ENCODE data around the gene BTBD16.

BTBD16 gene

DNA sequence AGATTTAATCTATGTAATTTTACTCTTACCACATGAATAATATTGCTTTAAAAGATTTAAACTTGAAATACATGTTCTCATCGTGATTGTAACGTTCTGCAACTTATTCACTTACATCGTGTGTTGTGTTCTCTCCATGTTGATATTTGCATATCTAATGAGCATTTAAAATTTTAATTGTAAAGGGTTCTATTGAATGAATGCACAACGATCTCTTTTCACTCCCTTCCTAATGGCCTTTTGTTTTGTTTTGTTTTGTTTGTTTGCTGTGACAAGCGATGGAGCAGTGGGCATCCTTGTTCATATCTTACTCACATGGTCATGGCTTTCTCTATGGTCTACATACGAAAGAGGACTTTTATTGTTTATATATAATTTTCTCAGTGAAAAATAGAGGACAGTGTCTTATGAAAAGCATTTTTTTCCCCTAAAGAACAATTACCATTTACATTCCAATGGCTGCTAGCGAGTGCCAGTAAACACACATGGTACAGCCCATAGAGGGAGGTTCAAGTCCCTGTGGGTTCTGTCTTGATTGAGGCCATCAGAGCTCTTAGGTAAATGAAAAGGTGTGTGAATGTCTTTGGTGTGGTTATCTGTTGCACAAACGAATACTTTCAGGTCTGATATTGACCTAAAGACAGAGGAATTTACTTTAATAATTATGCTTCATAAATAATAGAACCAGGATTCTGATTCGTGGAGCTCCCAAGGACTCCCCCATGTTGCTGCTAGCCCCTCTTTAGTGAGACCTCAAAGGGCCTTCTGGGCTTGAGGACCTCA is 32.4 kb downstream of the BTBD16 start:
- H3K4me1 Mint-ChIP-seq (ENCODE audit: low read depth): peaks cover 7% of the 10 kb centered on the region
- H3K27ac Mint-ChIP-seq: peak overlapping the region; percentile 3

GRCh38 chr10:122304054-122304579 is 33.0 kb downstream of the BTBD16 start:
- H3K4me1 Mint-ChIP-seq (ENCODE audit: low read depth): peaks cover 7% of the 10 kb centered on the region
- no peaks in the 10 kb centered on the region for H3K9me3 Mint-ChIP-seq
- no peaks in the 10 kb centered on the region for H3K27me3 Mint-ChIP-seq
- no peaks in the 10 kb centered on the region for H3K36me3 Mint-ChIP-seq (ENCODE audit: low read depth)
- no peak overlapping the region for H3K4me3 Mint-ChIP-seq
- H3K27ac Mint-ChIP-seq: no peak overlapping the region

More for the DNA sequence above, 32.4 kb downstream of the BTBD16 start:
- H3K27me3 Mint-ChIP-seq: no peaks in the 10 kb centered on the region
- H3K36me3 Mint-ChIP-seq (ENCODE audit: low read depth): no peaks in the 10 kb centered on the region
- no peak overlapping the region for H3K4me3 Mint-ChIP-seq
- H3K9me3 Mint-ChIP-seq: no peaks in the 10 kb centered on the region

DNA sequence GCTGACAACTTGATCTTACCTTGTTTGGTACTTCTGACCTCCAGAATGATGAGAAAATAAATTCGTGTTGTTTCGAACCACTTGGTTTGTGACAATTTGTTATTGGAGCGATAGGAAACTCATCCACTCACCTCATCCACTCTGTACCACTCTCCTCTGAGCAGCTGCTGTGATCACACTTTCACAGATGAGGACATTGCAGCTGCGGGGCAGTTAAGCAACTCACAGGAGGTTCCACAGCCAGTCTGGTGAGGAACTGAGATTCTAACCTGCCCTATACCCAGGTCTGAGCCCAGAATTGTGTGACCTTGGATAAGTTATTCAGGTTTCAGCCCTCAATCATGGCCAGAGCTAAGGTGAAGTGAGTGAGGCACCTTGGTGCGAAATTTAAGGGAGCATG is 35.2 kb downstream of the BTBD16 start:
- H3K4me1 Mint-ChIP-seq (ENCODE audit: low read depth): peaks cover 7% of the 10 kb centered on the region
- H3K36me3 Mint-ChIP-seq (ENCODE audit: low read depth): no peaks in the 10 kb centered on the region
- no peaks in the 10 kb centered on the region for H3K9me3 Mint-ChIP-seq
- peaks cover 10% of the 10 kb centered on the region for H3K27me3 Mint-ChIP-seq
- H3K27ac Mint-ChIP-seq: no peak overlapping the region
- no peak overlapping the region for H3K4me3 Mint-ChIP-seq

GRCh38 chr10:122306744-122307143 is 35.6 kb downstream of the BTBD16 start:
- no peaks in the 10 kb centered on the region for H3K36me3 Mint-ChIP-seq (ENCODE audit: low read depth)
- H3K9me3 Mint-ChIP-seq: no peaks in the 10 kb centered on the region
- no peak overlapping the region for H3K4me3 Mint-ChIP-seq
- H3K27ac Mint-ChIP-seq: no peak overlapping the region
- peaks cover 11% of the 10 kb centered on the region for H3K27me3 Mint-ChIP-seq
- H3K4me1 Mint-ChIP-seq (ENCODE audit: low read depth): peaks cover 7% of the 10 kb centered on the region

DNA sequence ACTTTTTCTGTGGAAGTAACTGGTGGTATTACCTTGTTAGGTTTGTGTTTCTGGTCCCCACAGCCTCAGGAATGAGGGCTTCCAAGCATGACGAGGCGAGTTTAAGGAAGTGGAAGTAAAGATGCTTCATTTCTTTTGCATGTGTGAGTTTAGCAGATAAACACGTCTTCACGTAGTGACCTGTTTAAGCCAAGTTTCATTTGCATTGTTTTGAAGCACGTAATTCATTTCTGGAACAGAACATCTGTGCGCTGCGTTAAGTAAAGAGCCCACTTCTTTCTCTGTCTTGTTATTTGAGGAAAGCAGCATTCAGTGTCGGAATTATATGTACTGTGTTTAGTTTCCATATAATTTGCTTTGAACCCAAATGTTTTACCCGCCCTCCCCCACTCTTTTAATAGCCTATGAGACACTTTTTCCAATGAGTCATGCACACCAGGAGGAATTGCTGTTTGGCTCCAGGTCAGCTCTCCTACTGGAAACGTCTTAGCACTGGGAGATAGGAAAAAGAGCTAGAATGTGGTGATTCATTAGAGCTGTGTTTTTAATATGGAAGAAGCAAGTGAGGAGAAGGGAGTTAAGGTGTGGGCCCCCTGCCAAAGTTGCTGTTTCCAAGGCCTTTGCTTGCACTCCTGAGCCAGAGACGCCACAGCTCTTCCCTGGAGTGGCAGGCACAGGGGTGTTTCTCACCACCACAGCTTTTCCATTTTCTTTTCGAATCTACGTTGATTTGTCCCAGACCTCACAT is 36.7 kb downstream of the BTBD16 start:
- Mint-ChIP-seq H3K27me3 (peaks cover 16% of the 10 kb centered on the region), H3K4me3 (no peak overlapping the region), H3K36me3 (ENCODE audit: low read depth) (no peaks in the 10 kb centered on the region), H3K4me1 (ENCODE audit: low read depth) (peaks cover 7% of the 10 kb centered on the region), H3K9me3 (no peaks in the 10 kb centered on the region), H3K27ac (no peak overlapping the region)

DNA sequence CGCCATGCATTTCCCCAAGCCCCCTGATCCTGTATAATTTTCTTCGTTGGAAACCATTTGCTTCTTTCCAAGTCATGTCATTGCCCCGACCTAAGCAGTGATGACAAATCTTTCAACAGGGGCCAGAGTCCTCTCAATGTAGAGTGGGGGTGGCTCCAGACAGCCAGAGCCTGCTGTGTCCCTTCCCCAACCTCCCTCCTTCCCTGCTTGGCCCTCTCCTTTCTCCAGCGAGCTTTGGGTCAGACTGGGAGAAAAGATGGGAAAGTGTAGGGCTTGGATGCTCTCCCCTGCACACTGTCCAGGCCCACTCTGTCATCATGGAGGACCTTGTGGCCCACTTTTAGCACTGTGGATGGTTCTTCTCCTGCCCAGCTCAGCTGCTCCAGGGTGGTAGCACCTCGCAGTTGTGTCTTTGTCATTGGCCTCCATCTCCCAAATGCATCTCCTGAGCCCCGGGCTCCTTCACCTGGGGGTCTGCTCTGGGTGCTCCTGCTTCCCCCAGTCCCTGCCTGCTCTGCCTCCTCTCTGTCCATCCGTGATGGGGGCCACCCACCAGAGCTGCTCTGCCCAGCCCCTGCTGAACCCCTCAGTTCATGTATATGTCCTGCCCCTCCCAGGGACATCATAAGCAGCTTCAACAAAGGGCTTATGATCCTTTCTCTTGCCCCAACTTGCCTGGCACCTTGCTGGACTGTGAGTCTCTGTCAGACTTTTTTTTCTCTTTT is 37.5 kb downstream of the BTBD16 start:
- Mint-ChIP-seq H3K9me3 (no peaks in the 10 kb centered on the region), H3K27ac (no peak overlapping the region), H3K4me3 (no peak overlapping the region), H3K4me1 (ENCODE audit: low read depth) (peaks cover 7% of the 10 kb centered on the region), H3K27me3 (peaks cover 18% of the 10 kb centered on the region), H3K36me3 (ENCODE audit: low read depth) (no peaks in the 10 kb centered on the region)

DNA sequence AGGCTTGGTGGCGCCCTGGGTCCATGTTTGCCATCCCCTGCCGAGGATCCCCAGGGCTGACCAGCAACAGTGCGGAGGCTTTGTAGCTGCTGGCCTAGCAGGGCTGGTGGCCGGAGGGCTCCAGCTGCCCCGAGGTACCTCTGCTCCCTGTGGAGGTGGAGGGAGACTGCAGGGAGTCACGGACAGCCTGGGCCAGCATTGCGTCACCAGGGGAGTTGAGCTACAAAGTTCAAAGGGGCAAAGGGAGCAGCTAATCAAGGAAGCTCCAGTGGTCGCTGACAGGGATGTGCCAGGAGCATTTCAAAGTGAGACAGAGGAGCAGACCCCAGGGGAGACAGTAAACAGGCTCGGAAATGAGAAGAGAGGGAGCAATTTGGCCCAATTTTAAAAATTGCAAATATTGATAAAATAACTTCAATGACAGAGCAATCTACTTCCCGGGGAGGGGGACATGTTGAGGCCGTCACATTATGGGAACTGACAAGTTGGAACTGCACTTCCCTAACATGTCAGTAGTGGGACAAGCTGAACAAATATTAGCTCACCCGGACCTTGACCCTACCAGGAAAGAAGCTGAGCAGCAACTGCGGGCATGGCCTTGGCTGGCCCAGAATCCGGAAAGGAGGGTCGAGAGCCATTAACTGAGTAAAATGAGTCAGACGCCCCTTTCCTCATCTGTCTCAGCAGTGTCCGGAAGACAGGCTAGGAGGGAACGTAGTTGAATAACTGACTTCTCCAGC is 39.4 kb downstream of the BTBD16 start:
- no peaks in the 10 kb centered on the region for H3K9me3 Mint-ChIP-seq
- H3K4me3 Mint-ChIP-seq: no peak overlapping the region
- peaks cover 7% of the 10 kb centered on the region for H3K4me1 Mint-ChIP-seq (ENCODE audit: low read depth)
- no peak overlapping the region for H3K27ac Mint-ChIP-seq
- H3K27me3 Mint-ChIP-seq: peaks cover 22% of the 10 kb centered on the region
- H3K36me3 Mint-ChIP-seq (ENCODE audit: low read depth): no peaks in the 10 kb centered on the region

DNA sequence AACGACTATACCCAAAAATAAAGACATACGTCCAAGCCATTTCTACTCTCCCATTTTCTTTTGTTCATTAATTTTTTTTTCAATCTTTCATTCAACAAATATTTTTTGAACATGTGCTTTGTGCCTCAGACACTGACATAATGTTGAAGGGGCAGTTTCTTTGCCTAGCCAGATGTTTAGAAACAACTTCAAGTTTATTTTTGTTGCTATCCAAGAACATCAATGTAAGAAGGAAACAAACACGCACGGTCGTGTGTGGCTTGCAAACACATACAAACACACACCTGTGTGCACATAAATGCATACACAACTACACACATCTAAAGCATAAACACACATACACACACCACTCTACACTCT is 39.9 kb downstream of the BTBD16 start:
- H3K4me1 Mint-ChIP-seq (ENCODE audit: low read depth): peaks cover 7% of the 10 kb centered on the region
- no peak overlapping the region for H3K27ac Mint-ChIP-seq
- no peaks in the 10 kb centered on the region for H3K9me3 Mint-ChIP-seq
- no peaks in the 10 kb centered on the region for H3K36me3 Mint-ChIP-seq (ENCODE audit: low read depth)
- no peak overlapping the region for H3K4me3 Mint-ChIP-seq
- H3K27me3 Mint-ChIP-seq: peaks cover 22% of the 10 kb centered on the region

GRCh38 chr10:122311716-122312115 is 40.6 kb downstream of the BTBD16 start:
- Mint-ChIP-seq H3K9me3 (no peaks in the 10 kb centered on the region), H3K4me3 (no peak overlapping the region), H3K27me3 (peaks cover 25% of the 10 kb centered on the region), H3K4me1 (ENCODE audit: low read depth) (peaks cover 7% of the 10 kb centered on the region), H3K36me3 (ENCODE audit: low read depth) (no peaks in the 10 kb centered on the region), H3K27ac (no peak overlapping the region)

DNA sequence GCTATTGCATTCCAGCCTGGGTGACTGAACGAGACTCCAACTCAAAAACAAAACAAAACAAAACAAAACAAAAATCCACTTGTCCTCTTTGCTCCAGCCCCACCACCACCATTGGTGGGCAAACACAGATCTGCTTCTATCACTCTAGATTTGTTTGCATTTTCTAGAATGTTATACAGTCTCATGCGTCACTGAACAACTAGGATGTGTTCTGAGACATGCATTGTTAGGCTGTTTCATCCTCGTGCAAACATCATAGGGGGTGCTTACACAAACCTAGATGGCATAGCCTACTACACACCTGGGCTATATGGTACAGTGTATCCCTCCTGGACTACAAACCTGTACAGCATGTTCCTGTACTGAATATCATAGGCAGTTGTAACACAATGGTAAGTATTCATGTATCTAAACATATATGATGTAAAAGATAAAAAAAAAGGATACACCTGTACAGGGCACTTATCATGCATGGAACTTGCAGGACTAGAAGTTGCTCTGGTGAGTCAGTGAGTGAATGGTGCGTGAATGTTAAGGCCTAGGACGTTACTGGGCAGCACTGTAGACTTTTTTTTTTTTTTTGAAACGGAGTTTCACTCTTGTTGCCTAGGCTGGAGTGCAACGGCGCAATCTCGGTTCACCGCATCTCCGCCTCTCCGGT is 45.3 kb downstream of the BTBD16 start:
- Mint-ChIP-seq H3K36me3 (ENCODE audit: low read depth) (no peaks in the 10 kb centered on the region), H3K27me3 (peaks cover 31% of the 10 kb centered on the region), H3K27ac (no peak overlapping the region), H3K4me1 (ENCODE audit: low read depth) (no peaks in the 10 kb centered on the region), H3K4me3 (no peak overlapping the region), H3K9me3 (no peaks in the 10 kb centered on the region)

DNA sequence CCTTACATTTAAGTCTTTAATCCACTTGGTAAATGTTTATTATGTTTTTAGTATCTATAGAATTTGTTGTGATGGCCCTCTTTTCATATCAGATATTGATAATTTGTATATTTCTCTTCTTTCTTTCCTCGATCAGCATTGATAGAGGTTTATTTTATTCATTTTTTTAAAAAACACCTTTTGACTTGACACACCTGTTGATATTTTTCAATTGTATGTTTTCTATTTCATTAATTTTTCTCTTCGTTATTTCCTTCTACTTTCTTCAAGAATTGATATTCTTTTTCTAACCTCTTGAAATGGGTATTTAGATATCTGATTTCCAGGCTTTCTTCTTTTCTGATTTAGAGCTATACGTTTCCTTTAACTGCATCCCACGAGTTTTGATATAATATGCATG is 50.9 kb downstream of the BTBD16 start:
- H3K27ac Mint-ChIP-seq: no peak overlapping the region
- H3K27me3 Mint-ChIP-seq: peaks cover 42% of the 10 kb centered on the region
- no peaks in the 10 kb centered on the region for H3K36me3 Mint-ChIP-seq (ENCODE audit: low read depth)
- no peaks in the 10 kb centered on the region for H3K4me1 Mint-ChIP-seq (ENCODE audit: low read depth)
- no peak overlapping the region for H3K4me3 Mint-ChIP-seq
- H3K9me3 Mint-ChIP-seq: no peaks in the 10 kb centered on the region

DNA sequence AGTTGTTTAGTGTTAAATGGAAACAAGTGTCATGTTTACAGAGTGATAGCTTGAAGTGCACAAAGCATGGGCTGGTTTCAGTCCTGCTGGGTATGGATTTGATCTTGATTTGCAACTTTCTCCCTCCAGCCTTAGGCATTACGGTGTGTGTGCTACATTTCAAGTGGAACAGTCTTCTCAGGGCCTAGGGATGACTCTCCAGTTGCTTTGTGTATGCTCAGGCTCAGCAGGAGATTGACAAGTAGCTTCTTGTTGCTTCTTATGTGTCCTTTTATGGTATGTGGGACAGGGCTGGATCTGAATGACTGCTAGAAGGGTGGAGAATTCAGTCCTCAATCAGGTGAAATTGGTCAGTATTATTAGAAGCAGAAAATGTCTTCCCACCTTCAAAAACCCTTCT is 52.1 kb downstream of the BTBD16 start:
- no peak overlapping the region for H3K27ac Mint-ChIP-seq
- H3K36me3 Mint-ChIP-seq (ENCODE audit: low read depth): no peaks in the 10 kb centered on the region
- H3K9me3 Mint-ChIP-seq: no peaks in the 10 kb centered on the region
- H3K27me3 Mint-ChIP-seq: peaks cover 42% of the 10 kb centered on the region
- no peak overlapping the region for H3K4me3 Mint-ChIP-seq
- H3K4me1 Mint-ChIP-seq (ENCODE audit: low read depth): no peaks in the 10 kb centered on the region

DNA sequence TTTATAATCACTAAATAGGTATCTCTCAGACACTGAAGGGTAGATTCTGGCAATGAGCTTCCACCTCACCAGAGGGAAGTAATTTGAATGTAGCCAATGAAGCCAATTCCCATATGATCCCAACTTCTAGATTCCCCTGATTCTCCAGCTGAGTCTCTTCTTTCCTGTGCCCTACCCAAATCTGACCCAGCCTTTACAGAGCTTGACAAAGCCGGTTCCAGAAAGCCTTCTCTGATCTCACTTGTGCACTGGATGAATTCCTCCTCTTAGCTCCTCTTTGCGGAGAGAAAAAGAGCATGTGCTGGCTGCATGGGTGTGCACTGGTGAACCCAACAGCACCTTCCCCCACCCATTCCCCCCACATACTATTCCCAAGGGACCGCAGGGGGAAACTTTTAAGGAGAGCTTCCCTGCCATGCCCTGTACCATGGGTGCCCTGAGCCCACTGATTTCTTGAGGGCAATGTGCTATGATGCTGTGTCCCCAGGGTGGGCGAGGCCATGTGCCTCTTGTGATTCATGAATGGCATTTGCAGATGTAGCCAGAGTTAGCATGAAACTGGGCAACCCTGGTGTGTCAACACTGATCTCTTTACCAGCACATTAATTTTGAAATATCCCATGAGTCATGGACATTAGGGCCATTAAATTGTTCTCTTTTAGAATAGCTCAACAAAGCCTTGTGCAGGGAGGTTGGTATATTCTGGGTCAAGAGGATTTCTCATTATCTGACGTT is 53.0 kb downstream of the BTBD16 start:
- H3K36me3 Mint-ChIP-seq (ENCODE audit: low read depth): no peaks in the 10 kb centered on the region
- H3K4me1 Mint-ChIP-seq (ENCODE audit: low read depth): no peaks in the 10 kb centered on the region
- peaks cover 39% of the 10 kb centered on the region for H3K27me3 Mint-ChIP-seq
- no peak overlapping the region for H3K4me3 Mint-ChIP-seq
- no peak overlapping the region for H3K27ac Mint-ChIP-seq
- no peaks in the 10 kb centered on the region for H3K9me3 Mint-ChIP-seq

Data from stimulated activated naive CD8-positive, alpha-beta T cell treated with anti-CD3 and anti-CD28 coated beads, Interleukin-15, Interleukin-2, amounts not matched to agents 100 ng/mL and 50 ng/mL, for 24 hours (primary cell).